Adipocyte (in vitro differentiated cells): ENCODE results near the gene PGS1.
"Not testable (repeated sequence)": the region's sequence is repeated elsewhere in the genome, so short reads cannot be mapped to it uniquely, and the experiment has no call there.

Experiments
- DNase-seq: peaks from one replicate; pipeline ENCODE4 v3.0.0-alpha.2; 2015; ENCODE audit warnings: low read depth
- H3K27me3 ChIP-seq: replicated peaks from 2 replicates; pipeline ENCODE4 v1.7.0; 2013; ENCODE audit warnings: mild to moderate bottlenecking, low read length, moderate library complexity; ENCODE audit not compliant: control insufficient read depth, insufficient read depth
- H3K36me3 ChIP-seq: 2 replicates; pipeline ENCODE4 v1.7.0; 2013; ENCODE audit warnings: low read length, mild to moderate bottlenecking, moderate library complexity; ENCODE audit not compliant: control insufficient read depth, insufficient read depth, severe bottlenecking
- H3K4me1 ChIP-seq: 2 replicates; pipeline ENCODE4 v1.7.0; 2013; ENCODE audit warnings: mild to moderate bottlenecking, low read length, moderate library complexity; ENCODE audit not compliant: control insufficient read depth, insufficient read depth
- H3K4me3 ChIP-seq: 2 replicates; pipeline ENCODE4 v1.7.0; 2013; ENCODE audit warnings: mild to moderate bottlenecking, low read length, moderate library complexity
- H3K9ac ChIP-seq: 2 replicates; pipeline ENCODE4 v1.7.0; 2013; ENCODE audit warnings: mild to moderate bottlenecking, low read length, moderate library complexity
- H3K9me3 ChIP-seq: 2 replicates; pipeline ENCODE4 v1.7.0; 2013; ENCODE audit warnings: mild to moderate bottlenecking, low read length, moderate library complexity; ENCODE audit not compliant: control insufficient read depth

The PGS1 gene

DNA sequence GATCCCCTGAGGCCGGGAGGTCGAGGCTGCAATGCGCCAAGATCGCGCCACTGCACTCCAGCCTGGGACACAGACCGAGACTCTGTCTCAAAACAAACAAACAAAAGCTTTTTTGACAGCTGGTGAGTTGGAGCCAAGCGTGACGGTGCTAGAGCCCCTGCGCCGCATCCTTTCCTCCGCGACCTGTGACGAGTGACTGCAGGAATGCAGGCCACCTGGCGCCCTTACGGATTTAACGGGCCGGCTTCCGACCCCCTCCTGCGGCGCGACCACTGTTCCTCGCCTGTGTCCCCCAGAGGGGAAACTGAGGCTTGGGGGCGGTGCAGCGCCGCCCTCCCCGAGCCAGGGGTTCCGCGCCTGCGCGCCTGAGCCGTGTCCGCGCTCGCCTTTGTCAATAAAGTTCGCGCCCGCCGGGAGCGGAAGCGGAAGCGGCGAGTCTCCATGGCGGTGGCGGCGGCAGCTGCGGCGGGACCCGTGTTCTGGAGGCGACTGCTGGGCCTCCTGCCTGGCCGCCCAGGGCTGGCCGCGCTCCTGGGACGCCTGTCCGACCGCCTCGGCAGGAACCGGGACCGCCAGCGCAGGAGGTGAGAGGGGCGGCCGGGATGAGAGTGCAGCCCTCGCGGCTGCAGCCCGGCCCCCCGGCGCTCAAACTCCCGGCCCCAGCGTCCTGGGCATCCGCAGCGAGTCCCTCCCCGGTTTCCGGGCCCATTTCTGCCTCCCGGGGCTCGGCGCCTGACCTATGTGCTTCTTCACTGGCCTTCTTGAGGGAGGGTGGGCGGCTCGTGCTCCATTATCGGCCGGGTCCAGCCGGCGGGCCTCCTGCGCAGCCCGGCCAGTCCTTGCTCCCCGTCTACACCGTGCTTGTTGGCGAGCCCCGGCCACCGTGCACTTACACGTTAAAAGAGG is at the start of gene PGS1:
TSS of gene PGS1 (plus strand) at position 425 of the 906 bp plus-strand sequence. CDS start at position 442, 17 bp downstream.
- H3K9ac ChIP-seq = peak within 1 kb of the TSS; percentile 98
- H3K4me3 ChIP-seq = peak within 1 kb of the TSS; percentile 98
- H3K27me3 ChIP-seq = no peaks in the 10 kb centered on the region
- DNase-seq = peak; percentile 90
- H3K9me3 ChIP-seq = no peaks in the 10 kb centered on the region
- H3K4me1 ChIP-seq = peaks cover 80% of the 10 kb centered on the region
- H3K36me3 ChIP-seq = peaks cover 6% of the 10 kb centered on the region

- peak overlapping the region; percentile 88 for H3K9ac ChIP-seq
- H3K36me3 ChIP-seq = no peaks in the 10 kb centered on the region
- H3K27me3 ChIP-seq = no peaks in the 10 kb centered on the region
- peak overlapping the region; percentile 53 for H3K4me3 ChIP-seq
- H3K4me1 ChIP-seq = peaks cover 58% of the 10 kb centered on the region
- DNase-seq = peak; percentile 73
- no peaks in the 10 kb centered on the region for H3K9me3 ChIP-seq
Measured at GRCh38 chr17:78329263-78330059, 49.0 kb upstream of the PGS1 start.

DNA sequence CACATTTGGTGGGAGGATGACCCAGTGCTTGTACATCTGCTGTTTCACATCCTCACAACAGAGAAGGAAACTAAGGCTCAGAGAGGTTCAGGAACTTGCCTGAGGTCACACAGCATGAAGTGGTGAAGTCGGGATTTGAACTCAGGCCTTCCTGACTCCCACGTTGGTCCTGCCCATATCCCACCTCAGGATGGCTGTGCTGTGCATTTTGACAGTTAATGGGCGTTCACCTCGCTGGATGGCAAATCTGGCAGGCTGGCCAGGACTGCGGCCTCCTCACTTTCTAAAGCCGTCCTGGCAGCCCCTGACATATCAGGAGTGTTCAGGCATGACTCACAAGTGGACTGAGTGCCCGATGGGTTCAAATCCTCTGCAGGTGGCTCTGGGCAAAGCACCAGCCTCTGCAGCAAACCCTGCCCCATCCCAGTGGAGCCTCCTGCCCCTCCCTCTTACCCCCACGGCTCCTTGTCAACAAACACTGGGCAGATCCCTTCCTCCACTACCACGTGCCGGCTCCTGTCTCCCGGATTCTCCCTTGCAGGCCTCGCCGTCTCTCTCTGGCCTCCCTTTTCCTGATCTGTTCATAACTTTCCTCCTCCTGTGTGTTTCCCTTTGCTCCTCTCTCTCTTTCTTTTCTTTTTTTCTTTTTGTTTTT is 47.8 kb upstream of the PGS1 start:
- no peak overlapping the region for H3K4me3 ChIP-seq
- H3K27me3 ChIP-seq = no peaks in the 10 kb centered on the region
- no peak for DNase-seq
- H3K4me1 ChIP-seq = peaks cover 54% of the 10 kb centered on the region
- H3K9me3 ChIP-seq = no peaks in the 10 kb centered on the region
- peak overlapping the region; percentile 23 for H3K9ac ChIP-seq
- no peaks in the 10 kb centered on the region for H3K36me3 ChIP-seq

GRCh38 chr17:78331355-78331754 is 47.1 kb upstream of the PGS1 start:
- not testable (repeated sequence) for H3K27me3 ChIP-seq, DNase-seq, H3K9me3 ChIP-seq, H3K9ac ChIP-seq, H3K36me3 ChIP-seq, H3K4me3 ChIP-seq
- peaks cover 48% of the 10 kb centered on the region for H3K4me1 ChIP-seq

- Histone ChIP-seq H3K36me3 (no peaks in the 10 kb centered on the region), H3K4me3 (no peak overlapping the region), H3K9ac (no peak overlapping the region), H3K4me1 (peaks cover 60% of the 10 kb centered on the region), H3K27me3 (no peaks in the 10 kb centered on the region), H3K9me3 (no peaks in the 10 kb centered on the region)
- DNase-seq = no peak
Measured at GRCh38 chr17:78332991-78333390, 45.5 kb upstream of the PGS1 start.

DNA sequence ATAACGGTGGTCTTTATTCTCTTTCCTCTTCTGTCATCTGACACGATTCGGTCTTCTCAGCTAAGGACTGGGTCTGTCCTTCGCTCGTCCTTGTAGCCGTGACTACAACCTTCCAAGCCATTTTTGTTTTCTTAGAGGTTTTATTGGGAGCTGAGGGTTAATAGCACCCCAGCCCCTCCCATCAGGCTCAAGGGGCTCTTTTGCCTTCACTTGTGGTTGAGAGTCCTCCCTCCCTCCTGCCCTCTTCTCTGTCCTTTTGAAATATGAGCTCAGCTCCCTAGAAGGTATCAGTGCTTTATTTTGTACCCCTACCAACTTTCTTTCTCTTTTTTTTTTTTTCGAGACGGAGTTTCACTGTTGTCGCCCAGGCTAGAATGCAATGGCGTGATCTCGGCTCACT is 43.2 kb upstream of the PGS1 start:
- Histone ChIP-seq H3K4me3 (no peak overlapping the region), H3K36me3 (no peaks in the 10 kb centered on the region), H3K9ac (peak overlapping the region; percentile 45)

GRCh38 chr17:78337244-78338109 is 41.0 kb upstream of the PGS1 start:
- H3K27me3 ChIP-seq = no peaks in the 10 kb centered on the region
- H3K9ac ChIP-seq = peak overlapping the region; percentile 65
- no peak for DNase-seq
- no peaks in the 10 kb centered on the region for H3K9me3 ChIP-seq
- no peak overlapping the region for H3K4me3 ChIP-seq
- H3K4me1 ChIP-seq = peaks cover 42% of the 10 kb centered on the region
- H3K36me3 ChIP-seq = no peaks in the 10 kb centered on the region

More for the DNA sequence above, 43.2 kb upstream of the PGS1 start:
- Histone ChIP-seq H3K27me3 (no peaks in the 10 kb centered on the region), H3K9me3 (no peaks in the 10 kb centered on the region), H3K4me1 (peaks cover 45% of the 10 kb centered on the region)
- no peak for DNase-seq

- Histone ChIP-seq H3K27me3 (no peaks in the 10 kb centered on the region), H3K9ac (no peak overlapping the region), H3K4me3 (no peak overlapping the region), H3K9me3 (no peaks in the 10 kb centered on the region), H3K4me1 (peaks cover 52% of the 10 kb centered on the region), H3K36me3 (no peaks in the 10 kb centered on the region)
- DNase-seq = no peak
Measured at GRCh38 chr17:78338486-78339259, 39.8 kb upstream of the PGS1 start.

GRCh38 chr17:78340183-78340955 is 38.1 kb upstream of the PGS1 start:
- H3K4me1 ChIP-seq = peaks cover 39% of the 10 kb centered on the region
- no peaks in the 10 kb centered on the region for H3K36me3 ChIP-seq
- H3K9me3 ChIP-seq = no peaks in the 10 kb centered on the region
- no peak for DNase-seq
- no peak overlapping the region for H3K4me3 ChIP-seq
- no peaks in the 10 kb centered on the region for H3K27me3 ChIP-seq
- peak overlapping the region; percentile 18 for H3K9ac ChIP-seq
